ENCODE results near the gene GRK5.

DNA sequence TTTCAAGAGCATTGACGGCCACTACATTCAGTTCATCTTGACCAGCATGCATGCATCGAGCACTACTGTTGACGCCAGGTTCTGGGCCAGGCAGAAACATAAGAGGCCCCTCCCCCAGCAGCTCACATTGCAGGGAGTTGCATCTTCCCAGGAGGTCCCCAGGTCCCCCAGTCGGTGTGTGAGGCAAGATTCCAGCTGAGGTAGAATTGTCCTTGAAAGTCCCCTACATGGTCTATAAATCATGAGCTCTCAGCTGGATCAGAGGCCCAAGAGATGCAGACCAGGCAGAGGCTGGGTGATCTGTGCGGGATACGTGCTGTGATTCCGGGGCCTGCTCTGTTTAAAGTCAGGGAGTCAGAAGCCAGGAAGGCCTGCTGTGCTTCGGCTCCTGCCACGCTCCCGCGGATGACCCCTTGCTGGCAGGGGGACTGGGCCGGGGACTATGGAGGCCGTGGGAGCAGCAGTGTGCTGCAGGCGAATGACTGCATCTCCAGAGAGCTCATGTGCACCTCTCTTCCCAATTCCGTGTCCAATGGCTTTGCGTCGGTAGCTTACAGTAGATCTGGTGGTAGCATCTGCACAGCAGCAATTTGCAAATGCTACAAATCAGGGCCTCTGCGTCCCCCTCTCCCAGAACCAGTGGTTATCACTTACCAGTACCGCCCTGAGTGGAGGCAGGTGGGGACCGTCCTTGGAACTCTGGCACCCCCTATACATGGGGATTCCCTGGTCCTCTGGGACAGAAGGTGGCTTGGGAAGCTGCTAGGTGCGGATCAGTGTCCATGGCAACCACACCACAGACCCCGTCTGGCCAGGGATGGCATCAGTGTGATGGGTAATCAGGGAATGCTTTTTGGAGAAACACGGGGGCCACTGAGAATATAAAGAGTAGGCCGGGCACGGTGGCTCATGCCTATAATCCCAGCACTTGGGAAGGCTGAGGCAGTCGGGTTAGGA, 241.5 kb downstream of the GRK5 start:
- TF ChIP-seq POLR2AphosphoS5 (IDR thresholded peaks at IDR 0.05; ENCODE audit: low read depth, low read length) = no peak
- no peak for TF ChIP-seq POLR2A (IDR thresholded peaks at IDR 0.05; ENCODE audit: low read depth, low read length)
- TF ChIP-seq TAF1 (IDR thresholded peaks at IDR 0.05; ENCODE audit: low read depth, low read length) = no peak
- TF ChIP-seq SPI1 (IDR thresholded peaks at IDR 0.05; ENCODE audit: low read depth, low read length) = no peak
- no peak for TF ChIP-seq PAX5 (IDR thresholded peaks at IDR 0.05; ENCODE audit: insufficient read depth, low read length, severe bottlenecking)
